Ishikawa (cell line): ENCODE measurements around the gene ENHO.

Experiments used
- CEBPB ChIP-seq: IDR thresholded peaks from 2 replicates; pipeline ENCODE4 v1.6.1; 2012
- CREB1 ChIP-seq: IDR thresholded peaks from 2 replicates; pipeline ENCODE4 v1.6.1; 2012; ENCODE audit warnings: low read depth
- EGR1 ChIP-seq: IDR thresholded peaks from 2 replicates; pipeline ENCODE4 v1.6.1; 2012
- EP300 ChIP-seq: IDR thresholded peaks from 2 replicates; pipeline ENCODE4 v1.6.1; 2012; ENCODE audit warnings: borderline replicate concordance
- FOXM1 ChIP-seq: IDR thresholded peaks from 2 replicates; pipeline ENCODE4 v1.6.1; 2012; ENCODE audit warnings: low read depth, borderline replicate concordance
- MAX ChIP-seq: IDR thresholded peaks from 2 replicates; pipeline ENCODE4 v1.6.1; 2012
- NFIC ChIP-seq: IDR thresholded peaks from 2 replicates; pipeline ENCODE4 v1.6.1; 2012
- RAD21 ChIP-seq: IDR thresholded peaks from 2 replicates; pipeline ENCODE4 v1.6.1; 2012; ENCODE audit warnings: low read depth
- REST ChIP-seq: IDR thresholded peaks from 2 replicates; pipeline ENCODE4 v1.6.1; 2012; ENCODE audit warnings: low read depth, mild to moderate bottlenecking
- TAF1 ChIP-seq: IDR thresholded peaks from 2 replicates; pipeline ENCODE4 v1.6.1; 2012; ENCODE audit warnings: low read depth, mild to moderate bottlenecking
- TCF12 ChIP-seq: IDR thresholded peaks from 2 replicates; pipeline ENCODE4 v1.6.1; 2012; ENCODE audit warnings: low read depth
- TEAD4 ChIP-seq: IDR thresholded peaks from 2 replicates; pipeline ENCODE4 v1.6.1; 2012
- USF1 ChIP-seq: IDR thresholded peaks from 2 replicates; pipeline ENCODE4 v1.6.1; 2012
- YY1 ChIP-seq: IDR thresholded peaks from 2 replicates; pipeline ENCODE4 v1.6.1; 2012; ENCODE audit warnings: low read depth
- ZBTB7A ChIP-seq: IDR thresholded peaks from 2 replicates; pipeline ENCODE4 v1.6.1; 2012; ENCODE audit warnings: low read depth

Gene ENHO

GRCh38 chr9:34522091-34522887, 501 bp downstream of the ENHO start:
- TF ChIP-seq TCF12 (no peak), TAF1 (no peak), ZBTB7A (no peak)

GRCh38 chr9:34521406-34522045, 1.3 kb downstream of the ENHO start:
- TF ChIP-seq EP300 (no peak), RAD21 (no peak), MAX (no peak), ZBTB7A (no peak), TEAD4 (no peak), CREB1 (no peak), TCF12 (no peak), REST (no peak), FOXM1 (no peak), TAF1 (no peak), NFIC (no peak), YY1 (no peak), CEBPB (no peak), EGR1 (no peak), USF1 (no peak)

- TF ChIP-seq RAD21 (no peak), CEBPB (peak; percentile 61)
Measured at GRCh38 chr9:34520505-34521385, 2.0 kb downstream of the ENHO start.

GRCh38 chr9:34520096-34520495, 2.7 kb downstream of the ENHO start:
- TF ChIP-seq TAF1 (no peak), CEBPB (no peak), YY1 (no peak), MAX (no peak), REST (no peak), USF1 (no peak), NFIC (no peak), EP300 (no peak)

GRCh38 chr9:34519321-34520020, 3.3 kb downstream of the ENHO start:
- peak; percentile 26; the same call in 1 of the 2 replicates for TF ChIP-seq RAD21
- no peak for TF ChIP-seq CEBPB

GRCh38 chr9:34518896-34519295, 3.9 kb downstream of the ENHO start:
- TF ChIP-seq EP300 (no peak), FOXM1 (no peak), MAX (no peak)
